Aorta (tissue), 5 donors: Measurements from ENCODE around the gene TNK2. TPM values are rescaled to one million over a fixed set of nuclear protein-coding genes. Genes with fewer than 3 reads are reported as not detected.
"Not testable (repeated sequence)": the region's sequence is repeated elsewhere in the genome, so short reads cannot be mapped to it uniquely, and the experiment has no call there.

Source experiments
- ATAC-seq: fragments of 200-7000 bp; cut with Tn5 transposase; one replicate; pipeline ENCODE4 v1.9.1; 2022; ENCODE audit warnings: moderate library complexity; ENCODE audit not compliant: low FRiP score
- DNase-seq, 2 donors: peaks; one replicate each; pipeline ENCODE4 v3.0.0-alpha.2; 2020
- H3K27ac ChIP-seq, 2 donors: one replicate each; pipeline ENCODE4 v1.5.1; 2013; ENCODE audit warnings: low read length in 2 of 2, mild to moderate bottlenecking in 2 of 2, moderate library complexity in 2 of 2, control low read depth in 1 of 2, inconsistent platforms in 1 of 2, low read depth in 1 of 2
- H3K27me3 ChIP-seq, 2 donors: one replicate each; pipeline ENCODE4 v1.6.1; 2013; ENCODE audit warnings: control low read depth in 1 of 2, low read length in 1 of 2, mild to moderate bottlenecking in 1 of 2, moderate library complexity in 1 of 2; ENCODE audit not compliant: insufficient read depth in 2 of 2, control insufficient read depth in 1 of 2
- H3K36me3 ChIP-seq, 2 donors: one replicate each; pipeline ENCODE4 v1.6.1; 2013; ENCODE audit warnings: control low read depth in 1 of 2, low read length in 1 of 2, mild to moderate bottlenecking in 1 of 2; ENCODE audit not compliant: insufficient read depth in 2 of 2, control insufficient read depth in 1 of 2
- H3K4me1 ChIP-seq, 2 donors: one replicate each; pipeline ENCODE4 v1.6.1; 2013; ENCODE audit warnings: low read length in 2 of 2, control low read depth in 1 of 2, mild to moderate bottlenecking in 1 of 2, moderate library complexity in 1 of 2; ENCODE audit not compliant: insufficient read depth in 2 of 2, control insufficient read depth in 1 of 2
- H3K4me3 ChIP-seq, 2 donors: one replicate each; pipeline ENCODE4 v1.5.1; 2013; ENCODE audit warnings: low read length in 2 of 2, control low read depth in 1 of 2, mild to moderate bottlenecking in 1 of 2
- H3K9me3 ChIP-seq: one replicate; pipeline ENCODE4 v1.6.1; 2013; ENCODE audit warnings: mild to moderate bottlenecking, low read length; ENCODE audit not compliant: control insufficient read depth
- WGBS, 2 donors: extraction: QIAGEN DNeasy Blood & Tissue Kit; methylation state at CpG; one replicate each; pipeline ENCODE4 v1.1.7; 2013; 5-methylcytosine and 5-hydroxymethylcytosine counted together
- intact Hi-C, 2 donors: fragments of 100-400 bp; cut with DNase I; formaldehyde crosslinking; loops; one replicate each; pipeline versions ENCODE4 v1.14.2 to v1.15.0; 2022
- polyA plus RNA-seq, 2 donors: library from polyadenylated mRNA; stranded (reverse); fragments of 200-250 nt; gene quantifications; one replicate each; pipeline ENCODE4 v1.2.3, GENCODE V29; 2013
- total RNA-seq, 2 donors: library from RNA; stranded (reverse); fragmentation: NEBNext Ultra II Directional; extraction: Animal tissue kit (Norgen Biotek cat#: 25700); gene quantifications; one replicate each; pipeline ENCODE4 v1.2.1, GENCODE V29; 2021
- donor health status: healthy with polysubstance abuse.
- donor health status: Bipolar disorder and iron deficiency.
- donor health status: DM: no; HTN: no; CAD: no.
- donor health status: DM: no; HTN: no; CAD: no.
- donor health status: DM: yes; HTN: yes; CAD: no.

Gene TNK2
- total and polyA plus RNA-seq, 4 donors, result 9.3 to 162 (median 66.5) TPM

DNA sequence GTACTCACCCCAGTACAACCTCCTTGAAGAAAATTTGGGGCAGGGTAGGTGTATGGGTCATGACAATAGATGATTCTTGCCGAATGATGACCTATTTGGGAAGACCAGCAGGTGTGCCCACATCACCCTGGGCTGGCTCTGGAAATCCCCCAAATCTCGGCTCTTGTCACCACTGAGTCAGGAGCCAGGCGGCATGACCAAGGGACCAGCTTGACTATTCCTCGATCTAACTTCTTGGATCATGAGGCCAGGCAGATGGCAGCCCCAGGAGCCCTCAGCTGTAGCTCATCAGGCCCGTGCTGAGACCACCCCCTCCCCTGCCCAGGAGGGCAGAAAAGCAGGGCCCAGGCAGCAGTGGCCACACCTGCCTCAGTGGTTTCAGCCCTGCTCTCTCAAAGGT is 87.5 kb downstream of the TNK2 start:
- no peak for ATAC-seq
- H3K9me3 ChIP-seq, result no peaks in the 10 kb centered on the region
- no peaks in the 10 kb centered on the region for H3K4me1 ChIP-seq
- DNase-seq, result no peak
- intact Hi-C loops, result no loop called here
- WGBS, 2 donors, result 86 to 87% methylated on average over 5 of the region's 5 CpGs
- H3K27me3 ChIP-seq, result no peaks in the 10 kb centered on the region
- H3K27ac ChIP-seq, result no peak overlapping the region
- H3K36me3 ChIP-seq, result no peaks in the 10 kb centered on the region
- H3K4me3 ChIP-seq, result no peak overlapping the region

DNA sequence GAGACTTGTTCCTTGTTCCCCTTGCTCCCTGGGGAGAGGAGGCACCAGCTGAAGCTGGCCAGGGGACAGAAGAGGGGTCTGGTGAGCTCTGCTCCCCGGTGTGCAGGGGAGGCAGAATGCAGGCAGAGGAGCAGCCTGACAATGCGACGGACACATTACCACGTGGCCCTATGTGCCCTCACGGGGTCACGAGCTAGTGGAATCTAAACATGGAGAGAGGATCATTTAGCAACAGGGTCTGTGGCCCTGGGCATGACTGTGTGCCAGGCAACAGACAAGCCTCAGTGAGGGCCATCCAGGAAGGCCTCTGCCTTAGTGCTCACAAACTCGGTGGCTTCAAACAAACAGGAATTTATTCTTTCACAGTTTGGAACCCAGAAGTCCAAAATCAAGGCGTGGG is 88.2 kb downstream of the TNK2 start:
- intact Hi-C loops, result no loop called here
- H3K4me3 ChIP-seq, result no peak overlapping the region
- WGBS, 2 donors, result 81 to 82% methylated on average over 8 of the region's 8 CpGs
- no peaks in the 10 kb centered on the region for H3K4me1 ChIP-seq
- DNase-seq (no peak), ATAC-seq (no peak)
- no peaks in the 10 kb centered on the region for H3K36me3 ChIP-seq
- H3K9me3 ChIP-seq, result no peaks in the 10 kb centered on the region
- H3K27ac ChIP-seq, result no peak overlapping the region
- H3K27me3 ChIP-seq, result no peaks in the 10 kb centered on the region

GRCh38 chr3:195818301-195818700 is 90.0 kb downstream of the TNK2 start:
- ATAC-seq, result peak; percentile 19
- Histone ChIP-seq H3K4me3 (no peak overlapping the region), H3K36me3 (no peaks in the 10 kb centered on the region), H3K27me3 (no peaks in the 10 kb centered on the region), H3K27ac (no peak overlapping the region), H3K4me1 (no peaks in the 10 kb centered on the region), H3K9me3 (no peaks in the 10 kb centered on the region)
- DNase-seq, result peak; percentile 28 to 31
- intact Hi-C loops, result no loop called here
- 88% methylated on average over 21 of the region's 21 CpGs for WGBS, 2 donors

- DNase-seq (peak in 1 of 2 donors; percentile 9), ATAC-seq (no peak)
- 91 to 92% methylated on average over 17 of the region's 17 CpGs for WGBS, 2 donors
- Histone ChIP-seq H3K27me3 (no peaks in the 10 kb centered on the region), H3K4me1 (no peaks in the 10 kb centered on the region), H3K27ac (no peak overlapping the region), H3K36me3 (no peaks in the 10 kb centered on the region), H3K4me3 (no peak overlapping the region), H3K9me3 (no peaks in the 10 kb centered on the region)
- intact Hi-C loops, result no loop called here
These were observed 90.7 kb downstream of the TNK2 start for GRCh38 chr3:195817578-195818135.

DNA sequence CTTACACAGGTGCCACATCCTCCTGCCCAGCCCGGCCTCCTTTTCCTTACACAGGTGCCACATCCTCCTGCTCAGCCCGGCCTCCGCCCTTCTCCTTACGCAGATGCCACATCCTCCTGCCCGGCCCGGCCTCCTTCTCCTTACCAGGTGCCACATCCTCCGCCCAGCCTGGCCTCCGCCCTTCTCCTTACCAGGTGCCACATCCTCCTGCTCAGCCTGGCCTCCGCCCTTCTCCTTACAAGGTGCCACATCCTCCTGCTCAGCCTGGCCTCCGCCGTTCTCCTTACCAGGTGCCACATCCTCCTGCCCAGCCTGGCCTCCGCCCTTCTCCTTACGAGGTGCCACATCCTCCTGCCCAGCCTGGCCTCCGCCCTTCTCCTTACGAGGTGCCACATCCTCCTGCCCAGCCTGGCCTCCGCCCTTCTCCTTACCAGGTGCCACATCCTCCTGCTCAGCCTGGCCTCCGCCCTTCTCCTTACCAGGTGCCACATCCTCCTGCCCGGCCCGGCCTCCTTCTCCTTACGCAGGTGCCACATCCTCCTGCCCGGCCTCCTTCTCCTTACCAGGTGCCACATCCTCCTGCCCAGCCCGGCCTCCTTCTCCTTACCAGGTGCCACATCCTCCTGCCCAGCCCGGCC is 92.0 kb downstream of the TNK2 start:
- H3K4me3 ChIP-seq, H3K4me1 ChIP-seq, H3K27me3 ChIP-seq, ATAC-seq, intact Hi-C loops, H3K36me3 ChIP-seq, H3K9me3 ChIP-seq, H3K27ac ChIP-seq: not testable (repeated sequence)
- DNase-seq, result peak; percentile 23 to 33
- 95 to 96% methylated on average over 22 of the region's 23 CpGs for WGBS, 2 donors

GRCh38 chr3:195815169-195815771 is 93.1 kb downstream of the TNK2 start:
- no peaks in the 10 kb centered on the region for H3K36me3 ChIP-seq
- no peaks in the 10 kb centered on the region for H3K27me3 ChIP-seq
- intact Hi-C loops, result no loop called here
- no peak overlapping the region for H3K27ac ChIP-seq
- H3K4me1 ChIP-seq, result no peaks in the 10 kb centered on the region
- H3K9me3 ChIP-seq, result no peaks in the 10 kb centered on the region
- 89 to 92% methylated on average over 18 of the region's 18 CpGs for WGBS, 2 donors
- no peak overlapping the region for H3K4me3 ChIP-seq
- peak in 1 of 2 donors; percentile 39 for DNase-seq
- no peak for ATAC-seq

- no peak for ATAC-seq
- Histone ChIP-seq H3K27ac (no peak overlapping the region), H3K4me3 (no peak overlapping the region), H3K36me3 (no peaks in the 10 kb centered on the region), H3K4me1 (no peaks in the 10 kb centered on the region), H3K9me3 (no peaks in the 10 kb centered on the region), H3K27me3 (no peaks in the 10 kb centered on the region)
- 89% methylated on average over 24 of the region's 24 CpGs for WGBS, 2 donors
- intact Hi-C loops, result no loop called here
- peak; percentile 29 to 55 for DNase-seq
These were observed 94.3 kb downstream of the TNK2 start for GRCh38 chr3:195813916-195814640.
